ENCODE measurements around the gene BIRC5. TPM values are rescaled to one million over a fixed set of nuclear protein-coding genes. Genes with fewer than 3 reads are reported as not detected.
"Not testable (repeated sequence)": the region's sequence is repeated elsewhere in the genome, so short reads cannot be mapped to it uniquely, and the experiment has no call there.

The BIRC5 gene
- total RNA-seq, 1 donor from 2014 or later: 1.2 TPM

- DNase-seq (ENCODE audit: missing footprints): no peak
- intact Hi-C loops (cut with DNase I): no loop called here
- no peak for ATAC-seq
Measured at GRCh38 chr17:78234261-78234865, 20.3 kb downstream of the BIRC5 start.

- intact Hi-C loops (cut with DNase I); DNase-seq (ENCODE audit: missing footprints); ATAC-seq: not testable (repeated sequence)
Measured at GRCh38 chr17:78235022-78235421, 21.0 kb downstream of the BIRC5 start.

- intact Hi-C loops (cut with DNase I): no loop called here
- no peak for ATAC-seq
- no peak for DNase-seq (ENCODE audit: missing footprints)
Measured at GRCh38 chr17:78235885-78236284, 21.8 kb downstream of the BIRC5 start.

GRCh38 chr17:78236362-78237127 lies 22.5 kb downstream of the BIRC5 start:
- ATAC-seq: no peak
- intact Hi-C loops (cut with DNase I): no loop called here
- no peak for DNase-seq (ENCODE audit: missing footprints)

- ATAC-seq: no peak
- intact Hi-C loops (cut with DNase I): no loop called here
- peak; percentile 17 for DNase-seq (ENCODE audit: missing footprints)
Measured at GRCh38 chr17:78237401-78238012, 23.5 kb downstream of the BIRC5 start.

- ATAC-seq: no peak
- intact Hi-C loops (cut with DNase I): no loop called here
- DNase-seq (ENCODE audit: missing footprints): no peak
Measured at GRCh38 chr17:78238823-78239488, 24.9 kb downstream of the BIRC5 start.

GRCh38 chr17:78239489-78239931 lies 25.5 kb downstream of the BIRC5 start:
- intact Hi-C loops (cut with DNase I): no loop called here
- ATAC-seq: no peak
- DNase-seq (ENCODE audit: missing footprints): no peak

GRCh38 chr17:78240012-78240655 lies 26.1 kb downstream of the BIRC5 start:
- ATAC-seq (no peak), DNase-seq (ENCODE audit: missing footprints) (no peak)
- intact Hi-C loops (cut with DNase I): no loop called here

- DNase-seq (ENCODE audit: missing footprints): no peak
- intact Hi-C loops (cut with DNase I): no loop called here
- no peak for ATAC-seq
Measured at GRCh38 chr17:78240839-78241238, 26.8 kb downstream of the BIRC5 start.

- ATAC-seq (no peak), DNase-seq (ENCODE audit: missing footprints) (no peak)
- intact Hi-C loops (cut with DNase I): no loop called here
Measured at GRCh38 chr17:78241277-78242023, 27.4 kb downstream of the BIRC5 start.

GRCh38 chr17:78242024-78242742 lies 28.1 kb downstream of the BIRC5 start:
- no peak for ATAC-seq
- intact Hi-C loops (cut with DNase I): no loop called here
- DNase-seq (ENCODE audit: missing footprints): no peak

- intact Hi-C loops (cut with DNase I): no loop called here
- no peak for DNase-seq (ENCODE audit: missing footprints)
- ATAC-seq: no peak
Measured at GRCh38 chr17:78247304-78247703, 33.3 kb downstream of the BIRC5 start.

- ATAC-seq (no peak), DNase-seq (ENCODE audit: missing footprints) (no peak)
- intact Hi-C loops (cut with DNase I): no loop called here
Measured at GRCh38 chr17:78248051-78248914, 34.2 kb downstream of the BIRC5 start.

GRCh38 chr17:78249074-78249817 lies 35.2 kb downstream of the BIRC5 start:
- ATAC-seq (no peak), DNase-seq (ENCODE audit: missing footprints) (no peak)
- intact Hi-C loops (cut with DNase I): no loop called here

GRCh38 chr17:78249818-78250806 lies 36.1 kb downstream of the BIRC5 start:
- no peak for ATAC-seq
- DNase-seq (ENCODE audit: missing footprints): peak; percentile 23
- intact Hi-C loops (cut with DNase I): loop anchor here (2.0 kb wide), 2 partner anchors 137 to 173 kb away; no protein-coding TSS in a partner anchor

All from Right ventricle myocardium inferior (tissue), 1 donor.